GDM1 (cell line): Measurements from ENCODE around the gene ALKBH3.

Experiments
- DNase-seq: peaks from one replicate; lab custom pipeline; 2025; lab: John Stamatoyannopoulos, UW

The ALKBH3 gene

DNA sequence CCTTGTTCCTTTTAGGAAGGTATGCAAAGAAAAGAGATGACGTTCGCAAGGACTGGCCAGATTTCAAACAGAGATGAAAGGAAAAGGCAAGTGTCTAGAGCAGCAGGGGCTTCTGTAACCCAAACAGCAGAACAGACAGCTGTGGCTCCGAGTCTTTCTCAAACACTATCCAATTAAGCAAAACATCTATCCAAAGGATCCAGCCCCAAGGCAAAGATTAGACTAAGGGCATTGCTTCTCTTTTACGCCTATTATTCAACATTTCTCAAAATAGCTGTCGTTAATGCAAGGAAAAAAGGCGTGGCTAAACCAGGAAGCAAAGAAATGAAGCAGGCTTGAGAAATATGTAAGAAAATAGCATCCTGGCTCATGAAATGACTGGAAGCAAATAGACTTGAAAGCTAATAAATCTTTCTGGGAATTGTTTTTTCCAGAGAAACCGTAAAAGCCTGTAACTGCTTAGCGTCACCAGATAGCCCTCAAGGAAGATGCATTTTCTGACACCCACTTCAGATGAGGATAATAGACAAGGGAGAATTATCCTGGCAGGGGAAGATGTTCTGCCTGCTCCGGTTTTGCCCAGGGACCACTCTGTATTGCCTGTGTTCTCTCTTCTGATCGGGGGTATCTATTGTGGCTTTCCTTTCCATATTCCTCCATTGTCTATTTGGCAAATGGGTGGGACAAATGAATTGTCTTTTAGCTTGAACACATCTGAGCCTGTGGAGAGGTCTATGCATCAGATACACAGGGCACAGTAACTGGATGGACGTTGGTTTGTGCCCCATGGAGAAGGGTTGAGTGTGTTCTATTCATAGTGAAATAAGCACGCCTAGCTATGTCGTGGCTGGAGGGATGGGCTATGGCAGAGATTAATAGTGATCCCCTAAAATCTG is 82.0 kb downstream of the ALKBH3 start:
- no peak for DNase-seq

DNA sequence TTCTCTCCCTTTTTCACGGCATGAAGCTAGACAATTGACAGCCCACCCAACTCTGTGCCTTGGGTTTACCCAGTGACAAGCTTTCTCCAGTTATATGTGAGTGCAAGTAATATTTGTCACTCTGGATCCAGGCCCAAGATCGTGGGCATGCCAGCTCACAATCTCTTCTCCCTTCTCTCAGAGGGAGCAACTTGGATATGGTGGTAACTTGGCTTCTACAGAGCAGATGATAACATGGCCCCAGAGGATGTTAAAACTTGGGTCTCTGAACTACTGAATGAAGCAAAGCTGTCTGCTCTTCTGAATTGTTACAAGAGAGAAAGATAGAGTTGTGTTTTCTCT is 82.6 kb downstream of the ALKBH3 start:
- no peak for DNase-seq

DNA sequence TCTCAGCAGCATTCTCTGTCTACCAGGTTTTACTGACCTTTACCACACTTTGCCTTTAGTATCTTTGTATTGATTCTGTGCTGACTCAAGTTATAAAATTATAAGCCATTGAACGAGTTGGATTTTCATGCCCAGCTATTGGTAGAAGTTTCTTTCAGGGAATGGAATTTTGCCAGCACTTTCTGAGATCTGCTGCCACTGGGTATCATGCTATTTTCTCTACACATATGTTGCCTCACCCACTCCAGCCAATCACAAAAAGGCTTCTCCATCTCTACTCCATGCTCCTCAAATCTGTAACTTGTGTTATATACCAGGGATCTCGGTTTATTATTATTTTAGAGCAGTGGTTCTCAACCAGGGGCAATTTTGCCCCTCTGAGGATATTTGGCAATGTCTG is 87.0 kb downstream of the ALKBH3 start:
- no peak for DNase-seq

DNA sequence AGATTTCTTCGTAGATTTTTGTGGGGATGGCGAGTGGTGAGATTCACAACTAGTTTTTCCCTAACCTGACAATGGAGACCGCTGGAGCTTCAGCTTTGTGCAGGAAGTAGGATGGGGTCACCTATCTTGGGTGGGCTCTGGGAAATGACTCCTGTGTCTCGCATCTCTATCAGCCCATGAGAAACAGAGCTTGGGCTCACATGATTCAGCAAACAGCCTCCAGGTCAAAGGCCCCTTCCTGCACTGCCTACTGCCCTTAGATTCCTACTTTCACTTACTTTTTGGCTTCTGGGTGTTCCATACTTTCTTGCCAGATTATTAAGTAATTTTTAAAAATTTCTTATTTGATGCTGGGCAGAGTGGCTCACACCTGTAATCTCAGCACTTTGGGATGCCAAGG is 88.1 kb downstream of the ALKBH3 start:
- no peak for DNase-seq

DNA sequence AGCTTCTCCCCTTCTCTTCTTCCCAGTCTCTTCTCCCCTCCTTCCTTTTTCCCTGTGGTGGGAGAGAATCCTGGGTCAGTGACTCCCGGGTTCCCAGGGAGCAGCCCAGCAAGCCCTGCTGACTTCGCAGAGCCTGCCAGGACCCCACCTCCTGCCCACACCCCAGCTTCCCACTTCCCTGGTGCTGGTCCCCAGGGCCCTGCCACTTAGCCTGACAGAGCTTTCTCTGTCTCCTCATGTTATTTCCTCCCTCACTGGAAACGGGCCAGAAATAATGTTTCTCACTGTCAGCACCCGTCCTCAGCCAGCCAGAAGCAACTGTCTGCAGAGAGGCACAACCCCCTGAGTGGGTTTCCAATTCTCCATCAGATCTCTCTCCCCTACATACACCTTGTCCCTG is 88.9 kb downstream of the ALKBH3 start:
- no peak for DNase-seq
